Measurements from ENCODE around the gene MOB3A.
A peak's percentile ranks its signal among the peaks of the same experiment; 100 is the strongest.

The MOB3A gene

GRCh38 chr19:2057484-2058469 lies 38.3 kb downstream of the MOB3A start:
- no peak for DNase-seq

- no peak for DNase-seq
Observed at GRCh38 chr19:2056837-2057192, 39.3 kb downstream of the MOB3A start.

- no peak for DNase-seq
Observed at GRCh38 chr19:2055931-2056836, 39.9 kb downstream of the MOB3A start.

- DNase-seq = no peak
Observed at GRCh38 chr19:2054763-2055162, 41.4 kb downstream of the MOB3A start.

- DNase-seq = no peak
Observed at GRCh38 chr19:2053601-2054389, 42.3 kb downstream of the MOB3A start.

- no peak for DNase-seq
Observed at GRCh38 chr19:2051773-2052704, 44.1 kb downstream of the MOB3A start.

- DNase-seq = peak; percentile 92 to 94 (median 92)
Observed at GRCh38 chr19:2050991-2051772, 44.9 kb downstream of the MOB3A start, which contains the start of gene MKNK2. TSS of gene MKNK2 (minus strand) at chr19:2051244. CDS start at chr19:2050851, 393 bp downstream.

GRCh38 chr19:2050349-2050990 lies 45.7 kb downstream of the MOB3A start:
- peak in 1 of 4 experiments; percentile 52 for DNase-seq

- DNase-seq = peak in 3 of 4 experiments; percentile 26 to 44 (median 42)
Observed at GRCh38 chr19:2049741-2050348, 46.3 kb downstream of the MOB3A start.

- no peak for DNase-seq
Observed at GRCh38 chr19:2048959-2049740, 47.0 kb downstream of the MOB3A start.

GRCh38 chr19:2048104-2048958 lies 47.8 kb downstream of the MOB3A start:
- DNase-seq = no peak

- DNase-seq = no peak
Observed at GRCh38 chr19:2047449-2048103, 48.5 kb downstream of the MOB3A start.

- no peak for DNase-seq
Observed at GRCh38 chr19:2047076-2047448, 49.1 kb downstream of the MOB3A start.

GRCh38 chr19:2046046-2046907 lies 49.8 kb downstream of the MOB3A start:
- DNase-seq = no peak

GRCh38 chr19:2045501-2046045 lies 50.6 kb downstream of the MOB3A start:
- no peak for DNase-seq
